Activated CD8-positive, alpha-beta T cell treated with anti-CD3 and anti-CD28 coated beads for 36 hours (primary cell): ENCODE measurements around the gene FAM13C. TPM values are rescaled to one million over a fixed set of nuclear protein-coding genes. Genes with fewer than 3 reads are reported as not detected.

ENCODE experiments used
- ATAC-seq: fragments of 200-7000 bp; cut with Tn5 transposase; one replicate; pipeline ENCODE4 v1.10.0; 2021; ENCODE audit warnings: mild to moderate bottlenecking, moderate library complexity
- CTCF ChIA-PET: fragments of 350-600 bp; sonication (Branson Sonifier 250); formaldehyde crosslinking; loops from one replicate; lab custom pipeline; 2021; ENCODE audit warnings: antibody characterized with exemption; lab: Charles Lee
- POLR2A ChIA-PET: fragments of 350-600 bp; sonication (Branson Sonifier 250); formaldehyde crosslinking; loops from one replicate; lab custom pipeline; 2021; ENCODE audit warnings: antibody characterized with exemption; lab: Charles Lee
- DNase-seq: peaks from one replicate; pipeline ENCODE4 v3.0.0-alpha.2; 2020
- H3K27ac Mint-ChIP-seq: one replicate; pipeline ENCODE4 v1.8.0; 2021; ENCODE audit warnings: mild to moderate bottlenecking, mixed read lengths
- H3K27me3 Mint-ChIP-seq: one replicate; pipeline ENCODE4 v1.8.0; 2021; ENCODE audit warnings: mixed read lengths
- H3K36me3 Mint-ChIP-seq: one replicate; pipeline ENCODE4 v1.8.0; 2021; ENCODE audit warnings: low read depth, mixed read lengths
- H3K4me1 Mint-ChIP-seq: one replicate; pipeline ENCODE4 v1.8.0; 2021; ENCODE audit warnings: low read depth, mixed read lengths
- H3K4me3 Mint-ChIP-seq: one replicate; pipeline ENCODE4 v1.8.0; 2021; ENCODE audit warnings: mild to moderate bottlenecking, moderate library complexity, mixed read lengths
- H3K9me3 Mint-ChIP-seq: one replicate; pipeline ENCODE4 v1.8.0; 2021; ENCODE audit warnings: mixed read lengths
- intact Hi-C: fragments of 100-400 bp; cut with micrococcal nuclease; formaldehyde crosslinking; loops from one replicate; pipeline ENCODE4 v1.10.0; 2022
- total RNA-seq, 2 experiments: library from RNA; stranded (reverse); gene quantifications; one replicate each; pipeline ENCODE4 v1.2.3, GENCODE V29; 2021
- TF ChIP-seq, protein P1 (sequence below): fragments of 200-600 bp; IDR thresholded peaks from one replicate; pipeline ENCODE4 v1.8.0; 2022; ENCODE audit warnings: antibody characterized with exemption, mild to moderate bottlenecking

The FAM13C gene
- total RNA-seq, 2 experiments from 2014 or later: not detected

DNA sequence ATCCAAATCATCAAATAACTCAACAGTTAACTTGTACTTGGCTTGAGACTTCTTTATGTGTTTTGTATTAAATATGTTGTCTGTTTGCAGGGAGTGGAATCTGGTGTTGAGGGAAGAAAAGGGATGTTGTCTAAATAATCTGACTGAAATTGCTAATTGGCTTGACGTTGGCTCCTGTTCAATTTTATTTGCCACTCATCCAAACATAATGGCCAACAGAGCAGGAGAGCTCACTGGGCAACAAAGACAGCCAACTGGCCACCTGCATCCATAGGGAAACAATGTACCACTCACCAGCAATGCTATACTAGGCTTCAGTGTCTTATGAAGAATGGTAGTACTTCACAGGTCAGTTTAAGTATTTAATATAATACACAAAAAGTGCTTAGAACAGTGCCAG is 80.5 kb downstream of the FAM13C start:
- Mint-ChIP-seq H3K27me3 (no peaks in the 10 kb centered on the region), H3K4me3 (no peak overlapping the region), H3K36me3 (no peaks in the 10 kb centered on the region), H3K4me1 (no peaks in the 10 kb centered on the region), H3K27ac (no peak overlapping the region), H3K9me3 (no peaks in the 10 kb centered on the region)
- ChIA-PET POLR2A (no interaction called here), CTCF (no interaction called here)
- TF ChIP-seq, protein P1, sequence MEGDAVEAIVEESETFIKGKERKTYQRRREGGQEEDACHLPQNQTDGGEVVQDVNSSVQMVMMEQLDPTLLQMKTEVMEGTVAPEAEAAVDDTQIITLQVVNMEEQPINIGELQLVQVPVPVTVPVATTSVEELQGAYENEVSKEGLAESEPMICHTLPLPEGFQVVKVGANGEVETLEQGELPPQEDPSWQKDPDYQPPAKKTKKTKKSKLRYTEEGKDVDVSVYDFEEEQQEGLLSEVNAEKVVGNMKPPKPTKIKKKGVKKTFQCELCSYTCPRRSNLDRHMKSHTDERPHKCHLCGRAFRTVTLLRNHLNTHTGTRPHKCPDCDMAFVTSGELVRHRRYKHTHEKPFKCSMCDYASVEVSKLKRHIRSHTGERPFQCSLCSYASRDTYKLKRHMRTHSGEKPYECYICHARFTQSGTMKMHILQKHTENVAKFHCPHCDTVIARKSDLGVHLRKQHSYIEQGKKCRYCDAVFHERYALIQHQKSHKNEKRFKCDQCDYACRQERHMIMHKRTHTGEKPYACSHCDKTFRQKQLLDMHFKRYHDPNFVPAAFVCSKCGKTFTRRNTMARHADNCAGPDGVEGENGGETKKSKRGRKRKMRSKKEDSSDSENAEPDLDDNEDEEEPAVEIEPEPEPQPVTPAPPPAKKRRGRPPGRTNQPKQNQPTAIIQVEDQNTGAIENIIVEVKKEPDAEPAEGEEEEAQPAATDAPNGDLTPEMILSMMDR: no peak
- intact Hi-C loops: no loop called here
- ATAC-seq (no peak), DNase-seq (no peak)

DNA sequence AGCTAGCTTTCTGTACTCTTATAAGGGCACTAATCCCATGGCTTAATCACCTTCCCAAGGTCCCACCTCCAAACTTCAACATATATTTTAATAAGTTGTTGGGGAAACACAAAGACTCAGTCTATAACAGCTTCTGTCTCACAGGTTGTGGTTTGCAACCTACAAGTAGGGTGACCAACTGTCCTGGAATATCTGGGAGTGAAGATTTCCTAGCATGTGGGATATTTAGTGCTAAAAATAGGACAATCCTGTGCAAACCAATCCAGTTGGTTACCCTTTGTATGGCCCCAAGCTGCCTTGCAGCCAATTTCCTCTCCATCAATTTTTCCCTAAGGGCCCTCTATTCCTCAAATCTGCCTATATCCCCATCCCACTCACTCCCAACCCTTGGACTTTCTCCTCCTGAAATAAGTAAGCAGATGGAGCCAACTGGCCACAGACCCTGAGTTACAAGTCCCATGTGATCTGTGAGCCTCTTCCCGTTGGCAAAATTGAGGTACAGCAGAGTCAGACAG is 82.3 kb downstream of the FAM13C start:
- Mint-ChIP-seq H3K36me3 (no peaks in the 10 kb centered on the region), H3K4me3 (no peak overlapping the region), H3K27ac (no peak overlapping the region), H3K4me1 (no peaks in the 10 kb centered on the region), H3K27me3 (no peaks in the 10 kb centered on the region), H3K9me3 (no peaks in the 10 kb centered on the region)
- TF ChIP-seq, protein P1: no peak
- DNase-seq: no peak
- intact Hi-C loops: no loop called here
- ChIA-PET POLR2A (no interaction called here), CTCF (no interaction called here)
- ATAC-seq: no peak

DNA sequence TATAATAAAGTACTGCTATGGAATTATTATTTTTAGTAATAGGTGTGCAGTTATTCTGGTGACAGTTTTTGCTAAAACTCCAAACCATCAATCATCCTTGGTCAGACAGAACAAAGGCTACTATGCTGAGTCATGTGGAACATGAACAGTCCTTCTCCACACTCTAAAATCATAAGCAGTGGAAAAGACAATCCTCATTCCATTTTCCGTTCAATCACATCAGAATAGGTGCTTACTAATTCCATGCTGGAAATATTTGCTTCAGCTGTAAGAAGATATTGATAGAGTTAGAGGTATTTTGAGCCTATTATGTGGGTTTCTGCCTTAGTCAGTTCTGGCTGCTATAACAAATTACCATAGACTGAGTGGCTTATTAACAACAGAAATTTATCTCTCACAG is 82.9 kb downstream of the FAM13C start:
- Mint-ChIP-seq H3K27me3 (no peaks in the 10 kb centered on the region), H3K27ac (no peak overlapping the region), H3K4me3 (no peak overlapping the region), H3K9me3 (no peaks in the 10 kb centered on the region), H3K4me1 (no peaks in the 10 kb centered on the region), H3K36me3 (no peaks in the 10 kb centered on the region)
- intact Hi-C loops: no loop called here
- TF ChIP-seq, protein P1: no peak
- CTCF ChIA-PET: no interaction called here
- ATAC-seq: no peak
- POLR2A ChIA-PET: no interaction called here
- no peak for DNase-seq

DNA sequence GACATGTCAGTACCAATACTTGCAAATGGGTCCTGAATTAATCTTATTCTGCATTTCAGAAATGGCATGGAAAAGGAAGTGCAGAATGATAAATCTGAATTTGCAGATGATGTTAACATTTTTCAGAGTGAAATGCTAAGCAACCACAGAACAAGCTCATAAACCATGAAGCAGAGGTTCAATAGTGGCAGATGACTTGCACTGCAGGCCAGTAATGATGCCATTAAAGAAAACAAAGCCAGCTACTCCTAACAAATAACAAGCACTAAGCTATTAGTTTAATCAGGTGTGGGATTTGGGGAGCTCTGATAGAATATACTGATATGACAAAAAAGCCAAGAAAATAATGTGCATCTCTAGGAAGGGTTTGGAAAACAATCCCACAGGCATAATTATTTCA is 85.4 kb downstream of the FAM13C start:
- H3K4me1 Mint-ChIP-seq: no peaks in the 10 kb centered on the region
- H3K9me3 Mint-ChIP-seq: no peaks in the 10 kb centered on the region
- no peaks in the 10 kb centered on the region for H3K27me3 Mint-ChIP-seq
- no peak overlapping the region for H3K27ac Mint-ChIP-seq
- POLR2A ChIA-PET: no interaction called here
- H3K4me3 Mint-ChIP-seq: no peak overlapping the region
- no peak for ATAC-seq
- no peak for DNase-seq
- H3K36me3 Mint-ChIP-seq: no peaks in the 10 kb centered on the region
- TF ChIP-seq, protein P1: no peak
- intact Hi-C loops: no loop called here
- CTCF ChIA-PET: interaction anchor here (1.2 kb wide), 1 partner anchor 43 kb away, joined by 3 read pairs; no protein-coding TSS in a partner anchor

DNA sequence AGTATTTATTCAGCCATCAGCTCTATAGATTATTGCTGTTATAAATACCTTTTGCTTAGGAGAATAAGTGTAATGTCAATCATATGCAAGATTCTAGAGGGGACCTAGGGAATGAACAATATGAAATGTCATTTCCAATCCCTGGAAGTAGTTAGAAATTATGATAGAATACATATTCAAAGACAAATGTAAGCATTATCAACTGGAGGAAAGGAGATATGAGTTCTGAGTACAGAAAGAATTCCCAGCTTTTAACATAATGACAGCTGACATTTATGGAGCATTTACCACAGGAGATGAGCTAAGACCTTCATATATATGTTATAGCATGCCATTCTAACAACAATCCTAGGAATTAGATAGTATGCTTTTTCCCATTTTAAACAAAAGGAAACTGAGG is 86.2 kb downstream of the FAM13C start:
- DNase-seq (no peak), ATAC-seq (no peak)
- no peaks in the 10 kb centered on the region for H3K27me3 Mint-ChIP-seq
- no peaks in the 10 kb centered on the region for H3K9me3 Mint-ChIP-seq
- H3K4me3 Mint-ChIP-seq: no peak overlapping the region
- no peaks in the 10 kb centered on the region for H3K36me3 Mint-ChIP-seq
- intact Hi-C loops: no loop called here
- no peak overlapping the region for H3K27ac Mint-ChIP-seq
- CTCF ChIA-PET: no interaction called here
- no peaks in the 10 kb centered on the region for H3K4me1 Mint-ChIP-seq
- TF ChIP-seq, protein P1: no peak
- POLR2A ChIA-PET: no interaction called here
